ENCODE data around the gene FAM50B. TPM values are rescaled to one million over a fixed set of nuclear protein-coding genes. Genes with fewer than 3 reads are reported as not detected.

FAM50B gene
- polyA plus RNA-seq, 5 donors: 7.9 to 24.9 (median 9.7) TPM

GRCh38 chr6:3893487-3893886 lies 44.3 kb downstream of the FAM50B start:
- DNase-seq: no peak

- no peak for DNase-seq
These were observed 44.7 kb downstream of the FAM50B start for GRCh38 chr6:3893917-3894316.

- no peak for DNase-seq
These were observed 45.6 kb downstream of the FAM50B start for GRCh38 chr6:3894590-3895311.

- no peak for DNase-seq
These were observed 46.1 kb downstream of the FAM50B start for GRCh38 chr6:3895312-3895653.

GRCh38 chr6:3895805-3896204 lies 46.6 kb downstream of the FAM50B start:
- DNase-seq: no peak

GRCh38 chr6:3898265-3898994 lies 49.3 kb downstream of the FAM50B start:
- no peak for DNase-seq

- no peak for DNase-seq
These were observed 49.9 kb downstream of the FAM50B start for GRCh38 chr6:3899061-3899460.

- no peak for DNase-seq
These were observed 50.8 kb downstream of the FAM50B start for GRCh38 chr6:3899970-3900439.

Other genes with a start within 250 kb of the FAM50B start
- gene PXDC1, start 97.7 kb upstream of the FAM50B start, polyA plus RNA-seq (ENCODE audit: insufficient read depth in 1 of 5, insufficient read length in 5 of 5, low replicate concordance in 1 of 5): 10 to 100 TPM in 4 of 5 donors, 1 to 10 TPM in 1; 9.9 to 18.1 (median 14.3) TPM
- 1 to 10 TPM in 4 of 5 donors, under 1 TPM in 1; 1.00 to 2.5 (median 2.1) TPM for gene FAM217A, start 229.8 kb downstream of the FAM50B start, polyA plus RNA-seq (ENCODE audit: insufficient read depth in 1 of 5, insufficient read length in 5 of 5, low replicate concordance in 1 of 5)